GM12865 (cell line): ENCODE measurements around the gene MED20.

Source experiments
- DNase-seq: peaks from one replicate; pipeline ENCODE4 v3.0.0; 2010; ENCODE audit warnings: low read depth
- H3K4me3 ChIP-seq: 2 replicates; pipeline ENCODE4 v1.5.1; 2011; ENCODE audit warnings: mild to moderate bottlenecking, low read depth, low read length, control low read depth
- CTCF ChIP-seq: IDR thresholded peaks from 2 replicates; pipeline ENCODE4 v1.5.1; 2011; ENCODE audit warnings: low read length, control low read depth, low read depth, inconsistent platforms; ENCODE audit not compliant: insufficient read depth; ENCODE audit errors: missing control alignments

Gene MED20

DNA sequence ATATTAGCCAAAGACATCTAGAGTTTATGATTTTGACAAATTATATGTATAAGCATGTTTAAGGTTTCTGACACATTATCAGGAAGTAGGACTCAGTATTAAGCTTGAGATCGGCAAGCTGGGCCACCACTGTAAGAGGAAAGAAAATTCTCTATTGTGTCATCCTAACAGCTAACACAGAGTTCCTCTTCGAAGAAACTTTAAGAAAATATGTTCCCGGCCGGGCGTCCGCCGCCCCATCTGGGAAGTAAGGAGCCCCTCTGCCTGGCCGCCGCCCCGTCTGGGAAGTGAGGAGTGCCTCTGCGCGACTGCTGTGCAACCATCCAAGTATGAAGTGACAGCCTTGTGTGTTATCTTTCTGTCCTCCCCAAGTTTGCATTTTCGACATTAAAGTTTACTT is 48.8 kb downstream of the MED20 start:
- TF ChIP-seq CTCF: no peak
- no peak for DNase-seq
- no peak overlapping the region for H3K4me3 ChIP-seq

DNA sequence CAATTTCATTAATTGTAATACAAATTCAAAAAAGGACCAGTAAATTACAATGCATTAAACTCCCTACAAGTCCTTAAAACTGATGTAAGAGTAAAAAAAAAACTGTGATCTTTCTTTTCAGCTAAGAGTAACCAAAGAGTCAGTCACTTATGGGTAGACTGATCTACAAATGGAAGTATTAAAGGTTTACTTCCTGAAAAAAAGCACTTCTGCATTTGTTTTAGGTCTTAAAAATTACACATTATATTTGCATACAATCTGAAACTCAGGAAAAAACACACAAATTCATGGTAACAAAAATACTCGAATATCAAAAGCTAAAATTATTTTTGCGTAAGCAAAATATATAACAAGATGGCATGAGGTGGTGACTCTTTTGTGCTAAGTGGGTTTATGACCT is 49.2 kb downstream of the MED20 start:
- TF ChIP-seq CTCF: no peak
- DNase-seq: no peak
- H3K4me3 ChIP-seq: no peak overlapping the region

- no peak overlapping the region for H3K4me3 ChIP-seq
- no peak for TF ChIP-seq CTCF
- DNase-seq: no peak
Observed at GRCh38 chr6:41859356-41859755, 61.6 kb downstream of the MED20 start.

- DNase-seq: no peak
- no peak overlapping the region for H3K4me3 ChIP-seq
- TF ChIP-seq CTCF: no peak
Observed at GRCh38 chr6:41858703-41859102, 62.2 kb downstream of the MED20 start.
